HG03135 (cell line): Measurements from ENCODE around the gene TPRA1.
A peak's percentile ranks its signal among the peaks of the same experiment; 100 is the strongest.
"Not testable (repeated sequence)": the region's sequence is repeated elsewhere in the genome, so short reads cannot be mapped to it uniquely, and the experiment has no call there.

Source experiments
- ATAC-seq: cut with Tn5 transposase; IDR thresholded peaks from one replicate; pipeline ENCODE4 v1.9.1; 2021; ENCODE audit warnings: mild to moderate bottlenecking, moderate library complexity; ENCODE audit not compliant: unreplicated experiment

Gene TPRA1

GRCh38 chr3:127616836-127617605, 26.5 kb upstream of the TPRA1 start:
- no peak for ATAC-seq

GRCh38 chr3:127615631-127616305, 25.2 kb upstream of the TPRA1 start:
- ATAC-seq: no peak

GRCh38 chr3:127614928-127615589, 24.5 kb upstream of the TPRA1 start:
- no peak for ATAC-seq

GRCh38 chr3:127613406-127613805, 22.9 kb upstream of the TPRA1 start:
- ATAC-seq: no peak

GRCh38 chr3:127612966-127613365, 22.4 kb upstream of the TPRA1 start:
- ATAC-seq: no peak

GRCh38 chr3:127611251-127611650, 20.7 kb upstream of the TPRA1 start:
- no peak for ATAC-seq

- no peak for ATAC-seq
Observed at GRCh38 chr3:127610105-127610504, 19.6 kb upstream of the TPRA1 start.

GRCh38 chr3:127608362-127608718, 17.8 kb upstream of the TPRA1 start:
- no peak for ATAC-seq

- ATAC-seq: no peak
Observed at GRCh38 chr3:127607675-127608361, 17.3 kb upstream of the TPRA1 start.

- ATAC-seq: no peak
Observed at GRCh38 chr3:127606981-127607595, 16.6 kb upstream of the TPRA1 start.

GRCh38 chr3:127606086-127606805, 15.7 kb upstream of the TPRA1 start:
- ATAC-seq: no peak

GRCh38 chr3:127605547-127605946, 15.0 kb upstream of the TPRA1 start:
- not testable (repeated sequence) for ATAC-seq

- no peak for ATAC-seq
Observed at GRCh38 chr3:127604546-127605165, 14.1 kb upstream of the TPRA1 start.

- peak; percentile 50 for ATAC-seq
Observed at GRCh38 chr3:127604035-127604434, 13.5 kb upstream of the TPRA1 start.

GRCh38 chr3:127600749-127601456, 10.4 kb upstream of the TPRA1 start:
- no peak for ATAC-seq

GRCh38 chr3:127598841-127599570, 8.5 kb upstream of the TPRA1 start:
- no peak for ATAC-seq

GRCh38 chr3:127597020-127597771, 6.7 kb upstream of the TPRA1 start:
- no peak for ATAC-seq

GRCh38 chr3:127595303-127595702, 4.8 kb upstream of the TPRA1 start:
- no peak for ATAC-seq
